H9 (cell line): ENCODE measurements around the gene SEZ6. TPM values are rescaled to one million over a fixed set of nuclear protein-coding genes. Genes with fewer than 3 reads are reported as not detected.

ENCODE experiments used
- DNase-seq: peaks from one replicate; pipeline ENCODE4 v3.0.0-alpha.2; 2017
- H2AFZ ChIP-seq: one replicate; pipeline ENCODE4 v1.6.1; 2013; ENCODE audit warnings: mild to moderate bottlenecking, low read length, control low read depth, moderate library complexity
- H2AK5ac ChIP-seq: 2 replicates; pipeline ENCODE4 v1.6.1; 2013; ENCODE audit warnings: low read length, control low read depth, mixed read lengths; ENCODE audit not compliant: insufficient read length
- H2BK120ac ChIP-seq: one replicate; pipeline ENCODE4 v1.6.1; 2013; ENCODE audit warnings: low read depth, mild to moderate bottlenecking, low read length, control low read depth, inconsistent platforms; ENCODE audit not compliant: poor library complexity, severe bottlenecking
- H2BK12ac ChIP-seq: 2 replicates; pipeline ENCODE4 v1.6.1; 2013; ENCODE audit warnings: low read length, control low read depth, mixed read lengths, low read depth; ENCODE audit not compliant: insufficient read length
- H2BK15ac ChIP-seq: 2 replicates; pipeline ENCODE4 v1.6.1; 2013; ENCODE audit warnings: low read depth, low read length, control low read depth
- H2BK20ac ChIP-seq: one replicate; pipeline ENCODE4 v1.6.1; 2013; ENCODE audit warnings: low read depth, mild to moderate bottlenecking, low read length, control low read depth, inconsistent platforms; ENCODE audit not compliant: poor library complexity, severe bottlenecking
- H2BK5ac ChIP-seq: 2 replicates; pipeline ENCODE4 v1.6.1; 2013; ENCODE audit warnings: low read length, control low read depth, mixed read lengths; ENCODE audit not compliant: insufficient read length
- H3K14ac ChIP-seq: 2 replicates; pipeline ENCODE4 v1.6.1; 2013; ENCODE audit warnings: low read length, control low read depth; ENCODE audit not compliant: insufficient read depth
- H3K18ac ChIP-seq: 2 replicates; pipeline ENCODE4 v1.6.1; 2013; ENCODE audit warnings: low read depth, mild to moderate bottlenecking, mixed read lengths, low read length, control low read depth; ENCODE audit not compliant: insufficient read length
- H3K23ac ChIP-seq: 2 replicates; pipeline ENCODE4 v1.6.1; 2013; ENCODE audit warnings: low read length, control low read depth, mixed read lengths, low read depth; ENCODE audit not compliant: insufficient read length
- H3K23me2 ChIP-seq: 2 replicates; pipeline ENCODE4 v1.6.1; 2013; ENCODE audit warnings: low read depth, mild to moderate bottlenecking, mixed read lengths, low read length, control low read depth; ENCODE audit not compliant: insufficient read length, poor library complexity, severe bottlenecking
- H3K27ac ChIP-seq: 2 replicates; pipeline ENCODE4 v1.5.1; 2013; ENCODE audit warnings: low read length, control low read depth, mixed read lengths, low read depth; ENCODE audit not compliant: insufficient read length
- H3K27me3 ChIP-seq: 2 replicates; pipeline ENCODE4 v1.6.1; 2013; ENCODE audit warnings: low read length, control low read depth, inconsistent platforms; ENCODE audit not compliant: insufficient read depth
- H3K4ac ChIP-seq: 2 replicates; pipeline ENCODE4 v1.6.1; 2013; ENCODE audit warnings: low read depth, mild to moderate bottlenecking, control low read depth, inconsistent platforms, low read length, moderate library complexity
- H3K4me1 ChIP-seq: 2 replicates; pipeline ENCODE4 v1.6.1; 2013; ENCODE audit warnings: low read length, control low read depth, inconsistent platforms; ENCODE audit not compliant: insufficient read depth
- H3K4me2 ChIP-seq: 2 replicates; pipeline ENCODE4 v1.6.1; 2013; ENCODE audit warnings: low read length, control low read depth, mixed read lengths; ENCODE audit not compliant: insufficient read length, insufficient read depth
- H3K56ac ChIP-seq: 2 replicates; pipeline ENCODE4 v1.6.1; 2013; ENCODE audit warnings: low read depth, mild to moderate bottlenecking, mixed read lengths, low read length, control low read depth; ENCODE audit not compliant: insufficient read length
- H3K79me1 ChIP-seq: 2 replicates; pipeline ENCODE4 v1.6.1; 2013; ENCODE audit warnings: low read depth, mild to moderate bottlenecking, moderate library complexity, low read length, control low read depth, inconsistent platforms; ENCODE audit not compliant: insufficient read depth, poor library complexity, severe bottlenecking
- H3K79me2 ChIP-seq: 2 replicates; pipeline ENCODE4 v1.6.1; 2013; ENCODE audit warnings: low read length, control low read depth, inconsistent platforms; ENCODE audit not compliant: insufficient read depth
- H3K9ac ChIP-seq: 2 replicates; pipeline ENCODE4 v1.6.1; 2013; ENCODE audit warnings: low read length, control low read depth, mixed read lengths; ENCODE audit not compliant: insufficient read length; ENCODE audit errors: extremely low read depth
- H3K9me3 ChIP-seq: one replicate; pipeline ENCODE4 v1.6.1; 2013; ENCODE audit warnings: low read depth, low read length, inconsistent platforms; ENCODE audit not compliant: control insufficient read depth
- H3T11ph ChIP-seq: one replicate; pipeline ENCODE4 v1.6.1; 2013; ENCODE audit warnings: mild to moderate bottlenecking, low read length, control low read depth, inconsistent platforms
- H4K20me1 ChIP-seq: one replicate; pipeline ENCODE4 v1.6.1; 2013; ENCODE audit not compliant: control insufficient read depth, insufficient read length, insufficient read depth
- H4K5ac ChIP-seq: 2 replicates; pipeline ENCODE4 v1.6.1; 2013; ENCODE audit warnings: low read depth, mild to moderate bottlenecking, mixed read lengths, low read length, control low read depth; ENCODE audit not compliant: insufficient read length
- H4K8ac ChIP-seq: replicated peaks from 2 replicates; pipeline ENCODE4 v1.6.1; 2013; ENCODE audit warnings: low read length, control low read depth, mixed read lengths, low read depth; ENCODE audit not compliant: insufficient read length
- H4K91ac ChIP-seq: 2 replicates; pipeline ENCODE4 v1.6.1; 2013; ENCODE audit warnings: low read depth, mild to moderate bottlenecking, moderate library complexity, mixed read lengths, low read length, control low read depth; ENCODE audit not compliant: insufficient read length
- H3K27ac Mint-ChIP-seq, 3 experiments: 2 replicates in 2 of 3; 3 replicates in 1 of 3; pipeline ENCODE4 v1.8.0; 2020 to 2021; ENCODE audit warnings: mixed read lengths in 3 of 3, mild to moderate bottlenecking in 1 of 3, moderate library complexity in 1 of 3
- H3K27me3 Mint-ChIP-seq: 2 replicates; pipeline ENCODE4 v1.8.0; 2021; ENCODE audit warnings: low read depth, mild to moderate bottlenecking, moderate library complexity, mixed read lengths
- H3K36me3 Mint-ChIP-seq, 3 experiments: 2 replicates in 2 of 3; 3 replicates in 1 of 3; pipeline ENCODE4 v1.8.0; 2020 to 2021; ENCODE audit warnings: low read depth in 3 of 3, mixed read lengths in 3 of 3; ENCODE audit not compliant: insufficient read depth in 1 of 3
- H3K4me1 Mint-ChIP-seq, 2 experiments: 2 replicates each; pipeline ENCODE4 v1.8.0; 2020; ENCODE audit warnings: mixed read lengths in 2 of 2
- H3K4me3 Mint-ChIP-seq, 2 experiments: 2 replicates in 1 of 2; 3 replicates in 1 of 2; pipeline ENCODE4 v1.8.0; 2020 to 2021; ENCODE audit warnings: mild to moderate bottlenecking in 2 of 2, mixed read lengths in 2 of 2, moderate library complexity in 1 of 2
- H3K9me3 Mint-ChIP-seq, 2 experiments: 2 replicates in 1 of 2; 3 replicates in 1 of 2; pipeline ENCODE4 v1.8.0; 2020; ENCODE audit warnings: mild to moderate bottlenecking in 2 of 2, mixed read lengths in 2 of 2, moderate library complexity in 1 of 2
- CTCF ChIP-seq: fragments of 200-600 bp; sonication (generic); conservative IDR thresholded peaks from 3 replicates; pipeline ENCODE4 v1.8.0; 2021; ENCODE audit warnings: antibody characterized with exemption, mild to moderate bottlenecking
- WGBS: extraction: QIAGEN DNeasy Blood & Tissue Kit; methylation state at CpG from one replicate; pipeline ENCODE4 v1.1.7; 2013; ENCODE audit warnings: missing lambda C conversion rate, low lambda C conversion rate, mixed read lengths; ENCODE audit not compliant: insufficient read length; ENCODE audit errors: extremely low coverage; 5-methylcytosine and 5-hydroxymethylcytosine counted together
- total RNA-seq: library from RNA; stranded (reverse); gene quantifications from 2 replicates; pipeline ENCODE4 v1.2.1, GENCODE V29; 2021

Gene SEZ6
- total RNA-seq, 1 experiment from 2014 or later = 1.8 TPM

- Histone ChIP-seq H3K4me1 (no peaks in the 10 kb centered on the region), H3K23ac (no peak overlapping the region)
Measured at GRCh38 chr17:28942925-28943324, 62.9 kb downstream of the SEZ6 start.

More at GRCh38 chr17:28942925-28943324, 62.9 kb downstream of the SEZ6 start:
- Histone ChIP-seq H2BK12ac (no peak overlapping the region), H4K5ac (no peak overlapping the region), H3K14ac (no peak overlapping the region), H4K91ac (no peak overlapping the region), H3K27me3 (no peaks in the 10 kb centered on the region), H2BK15ac (no peak overlapping the region), H4K8ac (no peak overlapping the region), H2BK120ac (no peak overlapping the region), H2AK5ac (no peak overlapping the region), H3K23me2 (no peaks in the 10 kb centered on the region), H3T11ph (no peak overlapping the region), H3K79me1 (peaks cover 11% of the 10 kb centered on the region), H4K20me1 (no peaks in the 10 kb centered on the region), H3K9ac (no peak overlapping the region), H2AFZ (no peak overlapping the region), H3K56ac (no peak overlapping the region), H2BK5ac (no peak overlapping the region), H3K9me3 (no peaks in the 10 kb centered on the region), H3K4me2 (no peak overlapping the region), H3K4ac (no peak overlapping the region), H3K79me2 (peaks cover 62% of the 10 kb centered on the region; the same call in 1 of the 2 replicates), H2BK20ac (no peak overlapping the region), H3K27ac (no peak overlapping the region), H3K18ac (no peak overlapping the region)
- Mint-ChIP-seq H3K4me1 (peaks cover 36 to 38% of the 10 kb centered on the region in 2 experiments), H3K27me3 (no peaks in the 10 kb centered on the region), H3K36me3 (peaks cover 14 to 60% (median 59%) of the 10 kb centered on the region in 3 experiments; a peak in 6 of 7 replicates), H3K4me3 (no peak overlapping the region), H3K9me3 (no peaks in the 10 kb centered on the region), H3K27ac (no peak overlapping the region)
- WGBS = no CpG with 5 or more reads among the region's 2 CpGs
- no peak for TF ChIP-seq CTCF
- DNase-seq = no peak
